Activated effector memory CD4-positive, alpha-beta T cell treated with Interleukin-2 at 50 U/mL for 16 hours (primary cell): Measurements from ENCODE around the gene PDSS2.
"Not testable (repeated sequence)": the region's sequence is repeated elsewhere in the genome, so short reads cannot be mapped to it uniquely, and the experiment has no call there.

Experiments
- DNase-seq: peaks from one replicate; pipeline ENCODE4 v3.0.0-alpha.2; 2020

PDSS2 gene

DNA sequence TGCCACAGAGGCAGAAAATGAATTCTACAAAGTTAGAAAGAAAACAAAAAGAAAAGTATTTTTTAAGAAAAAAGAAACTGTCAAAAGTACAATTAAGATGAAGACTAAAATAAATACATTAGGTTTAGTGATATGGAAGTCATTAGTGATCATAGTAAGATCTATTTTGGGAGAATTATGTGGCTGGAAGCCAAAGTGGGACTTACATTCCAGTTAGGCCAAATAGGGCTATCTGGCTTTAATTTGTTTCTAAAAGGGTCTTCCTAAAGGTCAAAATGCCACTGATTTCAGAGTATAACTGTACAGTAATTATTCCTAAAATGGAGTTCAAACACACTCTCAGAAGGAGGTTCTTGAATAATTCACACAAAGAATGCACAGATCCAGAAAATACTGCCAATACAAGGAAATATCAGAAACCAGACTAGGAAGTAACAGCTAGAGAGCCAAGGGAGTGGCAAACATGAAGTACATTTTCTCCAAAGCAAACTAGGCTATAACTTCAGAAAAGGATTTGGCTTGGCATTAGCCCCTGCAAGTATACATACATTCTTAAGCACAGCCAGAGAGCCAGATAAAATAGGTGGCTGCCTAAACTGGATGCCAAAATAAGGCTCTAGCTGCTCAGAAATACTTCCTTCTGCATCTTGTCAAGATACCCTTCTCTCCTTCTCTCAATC, 45.3 kb downstream of the PDSS2 start:
- no peak for DNase-seq

DNA sequence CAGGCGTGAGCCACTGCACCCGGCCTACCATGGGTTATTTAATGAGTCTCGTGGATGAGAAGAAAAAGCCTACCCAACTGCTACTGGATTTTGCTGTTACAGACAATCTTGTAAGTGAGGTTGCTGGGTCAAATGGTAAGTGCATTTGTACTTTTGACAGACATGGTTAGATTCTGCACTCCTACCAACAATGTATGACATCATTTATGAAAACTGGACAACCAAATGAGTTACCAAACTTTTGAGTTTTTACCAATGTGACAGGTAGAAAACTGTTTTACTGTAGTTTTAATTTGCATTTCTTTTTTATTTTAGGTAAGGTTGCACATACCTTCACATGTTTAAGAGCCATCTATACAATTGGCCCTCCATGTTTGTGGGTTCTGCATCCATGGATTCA, 48.2 kb downstream of the PDSS2 start:
- no peak for DNase-seq

DNA sequence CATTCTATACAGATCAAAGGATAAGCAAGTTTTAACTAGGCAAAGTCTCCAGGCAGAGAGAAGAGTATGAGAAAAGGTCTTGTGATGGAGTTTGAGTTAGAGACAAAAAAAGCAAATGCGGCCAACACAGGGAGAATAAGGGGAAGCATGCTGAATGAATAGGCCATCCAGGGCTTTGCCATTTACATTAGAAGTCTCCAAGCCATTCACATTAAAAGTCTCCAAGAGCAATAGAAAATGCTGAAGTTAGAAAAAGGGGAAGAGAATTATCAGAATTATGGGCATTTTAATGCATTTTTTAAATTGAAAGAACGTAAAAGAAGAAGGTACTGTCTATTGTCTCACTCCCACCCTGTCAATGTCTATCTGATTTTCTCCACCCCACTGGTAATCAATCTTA, 49.4 kb downstream of the PDSS2 start:
- no peak for DNase-seq

DNA sequence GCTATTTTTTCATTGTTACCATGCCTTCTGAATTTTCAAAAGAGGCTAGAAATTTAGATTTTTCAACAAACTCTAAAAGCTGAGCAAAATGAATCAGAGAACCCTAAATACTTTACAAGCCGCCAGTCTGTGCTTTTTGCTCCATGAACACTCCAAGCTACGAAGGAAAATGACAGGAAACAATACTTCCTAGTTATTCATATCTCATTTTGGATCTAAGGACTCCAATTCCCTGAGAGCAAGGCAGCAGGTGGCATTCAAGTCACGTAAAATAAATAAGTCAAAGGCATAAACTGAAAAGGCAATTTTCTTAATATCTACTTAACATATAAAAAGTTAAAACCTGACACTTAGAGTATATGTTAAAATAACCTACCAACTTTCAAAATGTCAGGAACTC, 50.6 kb downstream of the PDSS2 start:
- no peak for DNase-seq

DNA sequence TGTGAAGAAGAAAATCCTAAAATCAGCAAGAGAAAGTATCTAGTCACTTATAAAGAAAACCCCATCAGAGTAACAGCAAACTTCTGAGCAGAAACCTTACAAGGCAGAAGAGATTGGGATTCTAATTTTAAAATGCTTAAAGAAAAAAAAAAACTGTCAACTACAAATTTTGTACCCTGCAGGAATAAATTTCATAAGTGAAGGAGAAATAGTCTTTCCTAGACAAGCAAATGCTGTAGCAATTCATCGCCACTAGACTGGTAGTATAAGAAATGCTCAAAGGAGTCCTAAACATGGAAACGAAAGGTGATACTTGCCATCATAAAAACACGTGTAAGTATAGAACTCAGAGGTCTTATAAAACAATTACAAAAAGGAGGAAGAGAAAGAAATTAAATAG, 54.4 kb downstream of the PDSS2 start:
- DNase-seq = no peak

DNA sequence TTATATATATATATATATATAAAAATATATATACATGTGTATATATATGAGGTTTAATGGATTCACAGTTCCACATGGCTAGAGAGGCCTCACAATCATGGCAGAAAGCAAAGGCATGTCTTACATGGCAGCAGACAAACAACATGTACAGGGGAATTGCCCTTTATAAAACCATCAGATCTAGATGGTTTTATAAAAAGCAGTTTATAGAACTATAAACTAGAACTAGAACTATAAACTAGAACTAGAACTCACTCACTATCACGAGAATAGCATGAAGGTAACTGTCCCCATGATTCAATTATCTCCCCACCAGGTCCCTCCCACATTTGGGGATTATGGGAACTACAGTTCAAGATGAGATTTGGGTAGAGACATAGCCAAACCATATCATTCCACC, 56.8 kb downstream of the PDSS2 start:
- DNase-seq = no peak

DNA sequence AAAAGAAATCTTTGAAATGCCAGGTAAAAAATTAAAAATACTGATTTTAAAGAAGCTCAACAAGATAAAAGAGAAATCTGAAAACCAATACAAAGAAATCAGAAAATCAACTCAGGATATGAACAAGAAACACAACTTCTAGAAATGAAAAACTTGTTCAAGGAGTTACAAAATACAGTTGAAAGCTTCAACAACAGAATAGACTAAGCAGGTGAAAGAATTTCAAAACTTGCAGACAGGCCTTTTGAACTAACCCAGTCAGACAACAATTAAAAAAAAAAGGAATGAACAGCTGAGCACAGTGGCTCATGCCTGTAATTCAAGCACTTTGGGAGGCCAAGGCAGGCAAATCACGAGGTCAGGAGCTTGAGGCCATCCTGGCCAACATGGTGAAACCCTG, 57.8 kb downstream of the PDSS2 start:
- no peak for DNase-seq

DNA sequence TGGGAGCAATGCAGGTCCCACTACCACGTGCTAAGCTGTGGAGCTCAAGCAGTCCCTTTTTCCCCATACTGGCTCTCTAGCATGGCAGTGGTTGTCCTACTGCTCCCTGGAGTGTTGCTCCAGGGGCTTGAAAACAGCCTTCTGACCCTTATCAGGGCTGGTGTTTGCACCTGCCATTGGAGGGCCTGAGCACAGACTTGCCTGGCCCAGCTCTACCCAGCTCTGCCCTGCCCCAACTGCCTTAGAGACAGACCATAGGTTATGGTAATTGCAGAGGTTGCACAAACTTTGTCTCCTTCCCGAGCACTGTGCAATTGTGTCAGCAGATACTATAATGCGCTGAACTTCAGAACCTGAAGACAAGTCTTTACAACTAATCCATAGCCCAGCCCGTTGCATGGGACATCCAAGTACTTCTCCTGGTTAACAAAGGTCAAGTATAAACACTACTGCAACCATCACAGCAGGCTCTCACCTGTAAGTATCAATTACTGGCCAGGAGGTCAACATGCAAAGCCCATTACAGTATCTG, 58.7 kb downstream of the PDSS2 start:
- no peak for DNase-seq

DNA sequence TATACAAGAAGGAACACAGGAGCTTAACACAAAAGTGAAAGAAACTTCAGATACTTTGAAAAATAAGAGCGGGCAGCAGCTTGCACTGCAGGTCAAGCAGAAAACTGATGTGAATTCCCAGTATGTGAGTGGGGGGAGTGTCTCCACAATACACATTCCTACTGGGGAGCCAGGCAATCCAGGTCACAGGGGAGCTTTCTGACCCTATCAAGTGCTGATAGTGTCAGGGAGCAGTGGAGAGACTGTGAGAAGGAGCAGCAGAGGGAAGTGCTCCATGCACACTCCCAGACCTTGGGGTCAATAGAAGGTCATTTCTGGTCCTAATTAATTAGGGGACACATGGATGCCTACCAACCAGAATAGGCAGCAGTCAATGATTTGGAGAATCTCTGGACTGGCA, 59.4 kb downstream of the PDSS2 start:
- DNase-seq = no peak

DNA sequence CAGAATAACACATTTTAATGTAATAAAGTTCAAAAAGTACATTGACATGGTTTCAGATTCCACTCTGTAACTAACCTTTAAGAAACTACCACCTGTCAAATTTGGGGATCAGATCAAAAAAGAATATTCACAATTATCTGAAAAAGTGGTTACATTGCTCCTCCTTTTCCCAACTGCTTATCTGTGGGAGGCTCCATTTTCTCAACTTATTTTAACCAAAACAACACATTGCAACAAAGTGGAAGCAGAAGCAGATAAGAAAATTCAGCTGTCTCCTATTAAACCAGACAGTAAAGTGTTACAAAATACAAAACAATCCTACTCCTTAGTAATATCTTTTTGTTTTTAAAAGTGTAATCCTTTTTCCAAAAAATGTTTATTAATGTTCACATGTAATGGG, 61.4 kb downstream of the PDSS2 start:
- no peak for DNase-seq

DNA sequence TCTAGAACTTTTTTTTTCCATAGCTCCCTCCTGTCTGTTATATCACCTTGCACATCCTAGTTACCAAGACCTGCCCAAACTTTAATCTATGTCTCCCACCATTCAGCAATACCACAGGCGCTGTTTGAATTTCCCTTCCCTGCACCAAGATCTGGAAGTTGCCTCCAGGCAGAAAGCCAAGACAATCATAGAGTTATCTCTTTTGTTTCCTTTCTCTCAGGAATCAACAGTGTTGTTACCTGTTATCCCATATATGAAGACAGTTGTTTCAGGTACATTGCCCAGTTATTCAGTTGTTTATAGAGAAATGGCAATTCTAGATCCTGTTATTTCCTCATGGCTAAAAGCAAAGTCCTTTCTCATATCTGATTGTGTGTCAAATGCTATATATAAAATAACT, 63.2 kb downstream of the PDSS2 start:
- no peak for DNase-seq

DNA sequence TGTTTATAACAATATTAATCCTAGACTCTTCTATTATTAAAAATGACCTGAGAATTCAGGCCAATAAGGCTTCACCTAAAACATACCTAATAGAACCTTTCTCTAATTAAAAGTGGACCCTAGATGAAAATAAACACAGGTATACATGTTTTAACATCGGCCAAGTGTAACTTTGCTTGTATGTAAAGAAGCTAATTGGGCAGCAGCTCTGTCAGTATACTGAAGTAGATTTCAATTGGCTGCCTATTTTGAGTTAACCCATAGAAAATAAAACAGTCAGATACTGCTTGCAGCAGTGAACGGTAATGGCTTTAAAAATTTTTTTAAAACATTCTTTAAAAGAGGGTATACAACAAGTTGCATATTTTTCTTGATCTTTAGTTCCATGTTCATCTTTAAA, 67.3 kb downstream of the PDSS2 start:
- DNase-seq = no peak

DNA sequence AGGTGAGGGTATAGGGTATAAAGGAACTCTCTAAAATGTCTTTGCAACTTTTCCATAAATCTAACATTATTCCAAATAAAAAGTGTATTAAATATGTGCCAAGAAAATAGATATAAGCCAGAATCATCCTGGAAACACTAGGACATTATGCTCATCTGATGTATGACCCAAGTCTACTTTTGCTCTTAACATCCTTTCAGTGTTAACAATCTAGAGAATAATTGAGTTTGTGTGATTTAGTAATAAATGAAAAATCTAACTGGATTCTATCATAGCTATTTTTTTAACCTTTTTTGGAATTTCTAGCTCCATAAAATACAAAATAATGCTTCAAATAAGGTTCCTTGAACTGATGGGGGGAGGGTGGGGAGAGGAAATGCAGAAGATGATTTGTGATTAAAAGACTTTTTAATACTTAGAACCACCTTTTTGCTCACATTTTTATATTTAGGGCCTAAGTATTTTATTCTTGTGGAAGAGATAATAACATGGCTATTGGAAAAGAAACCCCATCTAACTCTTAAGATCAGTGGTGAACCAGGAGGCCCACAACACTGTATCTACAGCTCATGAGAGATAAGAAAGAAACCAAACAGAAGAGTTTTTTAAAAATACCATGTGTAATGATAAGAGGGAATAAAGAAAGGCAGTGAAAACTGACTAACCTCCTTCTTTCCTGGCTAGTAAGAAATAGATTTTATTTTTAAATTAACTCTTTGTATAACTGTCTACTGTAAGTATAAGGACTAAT, 68.5 kb downstream of the PDSS2 start:
- DNase-seq = no peak

DNA sequence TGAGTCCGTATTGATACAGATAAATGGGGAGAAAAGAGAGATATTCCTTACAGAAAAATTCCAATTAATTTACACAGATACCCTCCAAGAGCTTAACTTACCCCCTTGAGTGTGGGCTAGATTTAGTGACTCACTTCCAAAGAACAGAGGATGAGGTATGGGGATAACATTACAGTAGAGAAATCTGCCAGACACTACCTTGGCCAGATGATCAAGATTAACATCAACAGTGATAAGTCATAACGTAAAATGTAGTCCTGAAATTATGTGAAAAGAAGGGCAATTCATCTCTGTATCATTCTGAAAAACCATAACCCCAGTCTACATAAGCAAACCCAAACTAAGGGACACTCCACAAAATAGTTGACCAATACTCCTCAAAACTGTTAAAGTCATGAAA, 69.3 kb downstream of the PDSS2 start:
- DNase-seq = no peak

DNA sequence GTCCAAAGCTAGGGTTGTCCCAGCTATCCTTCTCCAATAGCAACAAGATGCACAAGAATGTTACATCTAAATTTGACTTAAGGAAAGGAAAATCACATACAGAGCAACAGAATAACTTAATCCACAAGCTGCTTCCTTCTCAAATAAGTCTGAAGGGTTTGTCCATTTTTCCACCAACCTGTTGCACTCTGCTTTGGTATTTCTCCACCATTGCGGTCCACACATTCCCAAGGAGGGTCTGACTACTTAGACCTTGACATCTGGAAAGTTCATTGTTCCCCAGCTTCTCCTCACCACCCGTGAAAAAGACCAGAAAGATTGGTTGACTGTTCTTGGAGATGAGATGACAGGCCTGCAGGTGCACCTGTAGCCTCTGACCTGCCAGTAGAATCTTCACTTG, 72.5 kb downstream of the PDSS2 start:
- DNase-seq = no peak

DNA sequence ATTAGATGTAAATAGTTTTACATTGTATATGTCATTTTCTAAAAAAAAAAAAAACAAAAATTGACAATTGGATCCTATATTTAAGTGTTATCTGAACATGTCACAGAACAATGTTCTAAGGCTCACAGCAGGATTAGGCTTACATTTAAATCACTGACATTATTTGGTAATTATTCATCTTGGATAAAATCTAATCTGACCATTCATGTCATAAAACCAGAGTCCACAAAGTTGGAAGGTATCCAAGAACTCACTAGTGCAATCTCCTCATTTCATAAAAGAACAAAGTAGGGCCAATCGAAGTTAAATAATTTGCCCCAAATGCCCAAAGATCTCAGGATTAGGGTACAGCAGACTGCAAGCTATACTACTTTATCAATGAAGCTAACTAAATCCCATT, 73.0 kb downstream of the PDSS2 start:
- no peak for DNase-seq

DNA sequence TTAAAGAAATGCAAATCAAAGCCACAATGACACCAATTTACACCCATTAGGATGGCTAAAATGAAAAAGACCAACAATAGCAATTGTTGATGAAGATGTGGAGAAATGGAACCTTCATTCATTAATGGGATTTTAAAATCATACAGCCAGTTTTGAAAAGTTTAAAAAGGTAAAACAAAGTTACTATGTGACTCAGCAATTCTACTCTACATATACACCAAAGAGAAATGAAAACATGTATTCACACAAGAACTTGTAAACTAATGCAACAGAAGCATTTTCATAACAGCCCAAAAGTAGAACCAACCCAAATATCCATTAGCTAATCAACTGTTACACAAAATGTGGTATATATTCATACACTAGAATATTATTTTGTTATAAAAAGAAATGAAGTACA, 75.7 kb downstream of the PDSS2 start:
- DNase-seq = no peak

DNA sequence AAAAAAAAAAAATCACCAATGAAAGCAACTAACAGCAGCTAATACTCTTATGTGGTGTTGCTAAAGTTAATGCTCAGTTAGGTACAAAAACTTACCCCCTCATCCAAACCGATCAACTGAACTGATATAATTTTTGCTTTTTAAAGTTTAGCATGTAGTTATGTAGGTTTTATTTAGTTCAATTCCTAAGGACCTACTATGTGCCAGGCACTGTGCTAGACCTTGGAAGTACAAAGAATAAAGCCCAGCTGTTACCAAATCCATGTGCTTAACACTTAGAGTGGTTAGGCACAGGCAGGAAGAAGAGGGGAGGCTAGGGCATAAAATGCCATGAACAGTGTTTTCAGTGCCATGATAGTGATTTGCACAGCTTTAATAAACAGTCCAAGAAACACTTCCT, 85.1 kb downstream of the PDSS2 start:
- no peak for DNase-seq

DNA sequence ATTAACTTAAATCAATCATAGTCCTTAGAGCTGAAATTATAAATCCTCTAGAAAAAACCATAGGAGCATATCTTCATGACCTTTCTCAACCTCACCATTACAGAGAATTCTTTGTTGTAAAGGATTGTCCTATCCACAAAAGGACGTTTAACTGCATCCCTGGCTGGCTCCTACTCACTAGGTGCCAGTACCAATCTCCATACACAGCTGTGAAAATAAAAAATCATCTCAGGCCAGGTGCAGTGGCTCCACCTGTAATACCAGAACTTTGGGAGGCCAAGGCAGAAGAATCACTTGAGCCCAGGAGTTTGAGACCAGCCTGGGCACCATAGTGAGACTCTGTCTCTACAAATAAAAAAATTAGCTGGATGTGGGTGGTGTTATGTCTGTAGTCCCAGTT, 89.9 kb downstream of the PDSS2 start:
- no peak for DNase-seq

DNA sequence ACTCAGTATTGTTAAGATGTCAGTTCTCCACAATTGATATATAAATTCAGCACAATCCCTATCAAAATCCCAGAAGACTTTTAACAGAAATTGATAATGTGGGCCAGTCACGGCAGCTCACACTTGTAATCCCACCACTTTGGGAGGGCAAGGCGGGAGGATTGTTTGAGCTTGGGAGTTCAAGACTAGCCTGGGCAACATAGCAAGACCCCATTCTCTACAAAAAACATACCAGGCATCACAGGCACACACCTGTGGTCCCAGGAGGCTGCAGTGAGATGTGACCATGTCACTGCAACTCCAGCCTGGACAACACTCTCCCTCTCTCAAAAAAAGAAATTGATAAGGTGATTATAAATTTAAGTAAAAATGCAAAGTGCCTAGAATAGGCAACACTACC, 90.9 kb downstream of the PDSS2 start:
- DNase-seq = no peak

DNA sequence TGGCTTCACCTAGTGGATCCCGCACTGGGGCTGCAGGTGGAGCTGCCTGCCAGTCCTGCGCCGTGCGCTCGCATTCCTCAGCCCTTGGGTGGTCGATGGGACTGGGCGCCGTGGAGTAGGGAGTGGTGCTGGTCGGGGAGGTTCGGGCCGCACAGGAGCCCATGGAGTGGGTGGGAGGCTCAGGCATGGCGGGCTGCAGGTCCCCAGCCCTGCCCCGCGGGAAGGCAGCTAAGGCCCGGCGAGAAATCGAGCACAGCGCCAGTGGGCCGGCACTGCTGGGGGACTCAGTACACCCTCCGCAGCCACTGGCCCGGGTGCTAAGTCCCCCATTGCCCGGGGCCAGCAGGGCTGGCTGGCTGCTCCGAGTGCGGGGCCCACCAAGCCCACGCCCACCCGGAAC, 95.2 kb downstream of the PDSS2 start:
- not testable (repeated sequence) for DNase-seq

DNA sequence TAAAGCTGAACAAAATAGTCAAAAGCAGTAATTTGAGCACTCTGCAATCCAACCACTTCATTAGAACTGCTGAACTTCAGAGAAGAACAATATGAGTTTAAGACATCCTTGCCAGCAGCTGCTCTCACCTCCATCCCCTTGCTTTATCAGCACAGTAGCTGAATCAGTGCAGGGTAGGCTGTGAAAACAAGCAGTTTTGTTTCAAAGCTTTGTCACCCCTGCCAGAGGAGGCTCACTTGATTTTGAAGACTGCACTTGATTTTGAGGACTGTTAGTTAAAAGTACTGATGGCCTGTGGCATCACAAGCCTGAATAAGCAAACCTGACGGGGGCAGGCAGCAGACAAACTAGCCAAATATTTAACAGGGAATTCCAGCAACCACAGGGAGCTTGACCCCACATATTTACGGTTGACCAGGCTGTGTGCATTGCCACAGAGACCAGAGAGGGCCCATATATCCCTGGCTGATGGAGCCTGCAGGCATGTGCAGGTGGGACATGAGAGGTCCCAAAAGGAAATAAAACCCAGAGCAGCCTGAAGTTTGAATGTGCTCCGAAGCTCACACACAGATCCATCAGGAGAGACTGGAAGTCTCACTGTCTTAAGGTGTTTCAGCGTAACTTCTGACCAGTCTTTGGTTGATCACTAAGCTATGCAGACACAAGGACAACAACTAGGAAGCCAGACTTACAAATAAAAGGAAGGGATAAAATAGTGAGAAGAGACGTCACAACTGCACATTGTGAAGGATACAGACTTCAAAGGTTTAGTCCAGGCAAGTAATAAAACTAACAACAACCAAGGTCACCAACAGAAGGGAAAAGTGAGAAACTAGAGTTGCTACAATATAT, 97.4 kb downstream of the PDSS2 start:
- DNase-seq = no peak

DNA sequence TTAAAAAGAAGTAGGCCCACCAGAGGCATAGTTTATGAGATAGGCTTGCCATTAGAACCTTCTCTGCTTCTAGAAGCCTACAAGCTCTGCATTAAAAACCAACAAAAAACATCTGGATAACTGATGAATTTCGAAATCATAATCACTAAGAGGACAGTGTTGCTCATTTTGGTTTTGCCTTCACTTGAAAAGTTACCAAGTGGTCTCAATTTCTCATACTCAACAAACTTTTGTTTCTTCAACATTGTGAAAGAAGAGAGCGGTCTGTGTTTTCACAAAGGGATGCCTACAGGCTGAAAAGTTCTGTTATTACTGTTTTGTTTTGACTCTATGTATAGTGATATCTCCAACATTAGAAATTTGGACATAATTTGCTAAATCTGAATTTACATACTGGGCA, 98.9 kb downstream of the PDSS2 start:
- no peak for DNase-seq

DNA sequence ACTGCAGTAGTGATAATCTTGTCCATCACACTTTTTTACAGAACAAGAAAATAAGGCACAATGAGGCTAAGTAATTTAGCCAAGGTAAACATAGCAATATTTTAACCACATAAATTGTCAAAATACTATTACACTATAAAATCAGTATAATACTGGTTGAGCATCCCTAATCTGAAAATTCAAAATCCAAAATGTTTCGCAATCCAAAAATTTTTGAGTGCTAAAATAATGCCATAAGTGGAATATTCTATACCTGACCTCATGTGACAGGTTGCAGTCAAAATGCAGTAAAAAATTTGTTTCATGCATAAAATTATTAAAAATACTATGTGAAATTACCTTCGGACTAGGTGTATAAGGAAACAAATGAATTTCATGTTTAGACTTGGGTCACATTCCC, 101.5 kb downstream of the PDSS2 start:
- DNase-seq = no peak
